SHP77 (cell line): ENCODE results near the gene MED17.
"Not testable (repeated sequence)": the region's sequence is repeated elsewhere in the genome, so short reads cannot be mapped to it uniquely, and the experiment has no call there.

Experiments
- DNase-seq, 2 experiments: peaks; one replicate each; lab custom pipeline; 2025; lab: John Stamatoyannopoulos, UW

MED17 gene

GRCh38 chr11:93757924-93758865 lies 25.9 kb upstream of the MED17 start:
- DNase-seq, result no peak

GRCh38 chr11:93759123-93759522 lies 25.0 kb upstream of the MED17 start:
- DNase-seq, result not testable (repeated sequence)

GRCh38 chr11:93761910-93762309 lies 22.2 kb upstream of the MED17 start:
- DNase-seq, result no peak

DNA sequence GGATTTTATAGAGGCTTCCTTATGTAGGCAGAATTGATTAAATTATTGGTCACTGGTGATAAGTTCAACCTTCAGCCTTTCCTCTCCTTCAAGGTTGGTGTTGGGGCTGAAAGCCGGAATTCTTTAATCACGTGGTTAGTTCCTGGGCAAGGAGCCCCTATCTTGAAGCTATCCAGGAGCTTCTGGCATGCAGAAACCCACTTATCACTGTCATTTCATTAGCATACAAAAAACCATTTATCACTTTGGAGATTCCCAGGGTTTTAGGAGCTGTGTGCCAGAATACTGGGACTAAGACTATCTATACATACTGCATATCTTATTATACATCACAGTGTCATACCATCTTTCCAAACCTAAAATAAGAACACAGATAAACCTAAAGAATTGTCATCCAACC lies 18.5 kb upstream of the MED17 start:
- DNase-seq, result no peak

DNA sequence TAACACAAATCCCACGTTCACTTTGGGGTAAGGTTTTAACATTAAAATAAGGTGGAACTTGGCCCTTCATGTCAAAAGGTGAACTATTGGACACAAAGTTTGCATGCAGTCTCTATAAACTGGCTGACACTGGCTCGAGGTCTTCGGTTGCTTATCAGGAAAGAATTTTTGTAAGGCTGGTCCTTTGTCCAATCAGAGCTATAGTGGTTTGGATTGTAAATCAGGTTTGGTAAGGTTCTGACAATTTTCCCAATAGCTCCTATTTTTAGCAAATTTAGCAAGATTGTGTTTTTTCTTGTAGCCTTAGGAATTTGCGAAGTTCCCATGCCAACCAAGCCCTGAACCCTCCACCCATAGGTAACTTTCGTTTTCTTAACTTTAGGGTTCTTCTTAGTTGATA lies 17.6 kb upstream of the MED17 start:
- DNase-seq, result no peak

DNA sequence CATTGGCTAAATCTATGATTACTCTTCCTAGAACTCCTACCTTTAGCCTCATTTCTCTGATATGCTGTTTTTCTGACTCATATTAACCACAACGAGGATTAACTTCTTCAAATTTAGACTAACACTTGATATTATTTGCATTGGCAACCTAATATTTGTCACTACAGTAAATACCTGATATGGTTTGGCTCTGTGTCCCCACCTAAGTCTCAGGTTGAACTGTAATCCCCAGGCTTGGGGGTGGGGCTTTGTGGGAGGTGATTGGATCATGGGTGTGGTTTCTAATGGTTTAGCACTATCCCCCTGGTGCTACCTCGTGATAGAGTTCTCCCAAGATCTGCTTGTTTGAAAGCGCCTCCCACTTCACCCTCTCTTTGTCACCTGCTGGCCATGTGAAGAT lies 17.1 kb upstream of the MED17 start:
- no peak for DNase-seq

- no peak for DNase-seq
Measured at GRCh38 chr11:93770160-93770559, 13.9 kb upstream of the MED17 start.

DNA sequence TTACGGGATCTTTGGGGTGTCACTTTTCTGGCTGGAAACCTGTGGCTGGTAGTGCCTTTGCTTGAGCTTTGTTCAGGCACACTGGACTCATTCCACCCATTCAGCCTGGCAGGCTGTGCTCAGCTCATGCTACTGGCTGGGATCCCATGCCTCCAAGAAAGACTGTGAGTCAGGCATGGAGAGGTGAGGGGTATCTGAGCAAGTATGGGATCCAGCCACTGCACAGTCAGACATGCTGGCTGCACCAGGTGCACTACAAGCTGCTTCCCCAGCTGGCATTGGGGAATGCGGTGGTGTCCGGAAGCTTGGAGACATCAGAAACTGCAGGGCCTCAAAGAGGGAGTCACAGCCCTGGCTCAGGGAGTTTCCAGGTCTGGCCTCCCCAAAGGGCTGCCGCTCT lies 12.0 kb upstream of the MED17 start:
- DNase-seq, result no peak

DNA sequence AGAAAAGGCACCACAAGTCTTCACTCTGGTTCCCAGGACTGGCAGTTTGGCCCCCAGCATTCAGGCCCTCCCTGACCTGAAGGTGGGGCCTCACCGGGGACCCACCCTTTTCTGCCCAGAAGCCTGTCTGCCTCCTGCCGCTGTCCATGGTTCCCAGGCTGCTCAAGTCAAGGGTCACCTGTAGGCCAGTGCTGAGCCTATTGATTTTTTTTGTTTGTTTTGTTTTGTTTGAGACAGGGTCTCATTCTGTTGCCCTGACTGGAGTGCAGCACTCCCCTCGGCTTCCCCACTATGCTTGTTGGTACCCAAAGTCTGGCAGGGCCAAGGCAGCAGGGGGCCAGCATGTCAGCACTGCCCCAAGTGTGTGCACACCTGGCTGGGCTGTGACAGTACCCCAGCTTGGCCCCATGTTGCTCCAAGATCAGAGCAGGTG lies 11.0 kb upstream of the MED17 start:
- no peak for DNase-seq

GRCh38 chr11:93773601-93774200 lies 10.4 kb upstream of the MED17 start:
- DNase-seq, result no peak

- not testable (repeated sequence) for DNase-seq
Measured at GRCh38 chr11:93774560-93774959, 9.5 kb upstream of the MED17 start.

GRCh38 chr11:93775289-93775688 lies 8.8 kb upstream of the MED17 start:
- DNase-seq, result no peak

GRCh38 chr11:93783362-93783761 lies 720 bp upstream of the MED17 start:
- DNase-seq, result no peak

- DNase-seq, result peak in 1 of 2 experiments; percentile 74
Measured at GRCh38 chr11:93783765-93784144, 327 bp upstream of the MED17 start.

DNA sequence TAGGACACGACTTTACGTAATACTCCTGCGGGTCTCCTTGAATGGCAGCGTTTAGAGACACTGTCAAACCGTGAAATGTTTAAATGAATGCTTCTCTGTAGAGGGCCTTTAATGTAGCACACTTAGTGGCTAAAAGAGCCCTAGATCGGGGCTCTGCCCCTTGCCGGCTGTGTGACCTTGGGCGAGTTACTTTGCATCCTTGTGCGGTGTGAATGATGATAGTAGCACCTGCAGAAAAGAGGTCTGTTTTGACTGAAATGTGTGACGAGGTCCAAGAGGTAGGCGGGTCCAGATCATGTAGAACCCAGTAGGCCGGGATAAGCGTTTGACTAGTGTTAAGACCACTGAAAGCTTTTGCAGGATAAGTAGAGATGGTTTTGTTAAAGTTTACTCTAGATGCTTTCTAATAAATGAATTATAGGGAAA lies 866 bp downstream of the MED17 start:
- no peak for DNase-seq

GRCh38 chr11:93791493-93791892 lies 7.4 kb downstream of the MED17 start:
- DNase-seq, result no peak

DNA sequence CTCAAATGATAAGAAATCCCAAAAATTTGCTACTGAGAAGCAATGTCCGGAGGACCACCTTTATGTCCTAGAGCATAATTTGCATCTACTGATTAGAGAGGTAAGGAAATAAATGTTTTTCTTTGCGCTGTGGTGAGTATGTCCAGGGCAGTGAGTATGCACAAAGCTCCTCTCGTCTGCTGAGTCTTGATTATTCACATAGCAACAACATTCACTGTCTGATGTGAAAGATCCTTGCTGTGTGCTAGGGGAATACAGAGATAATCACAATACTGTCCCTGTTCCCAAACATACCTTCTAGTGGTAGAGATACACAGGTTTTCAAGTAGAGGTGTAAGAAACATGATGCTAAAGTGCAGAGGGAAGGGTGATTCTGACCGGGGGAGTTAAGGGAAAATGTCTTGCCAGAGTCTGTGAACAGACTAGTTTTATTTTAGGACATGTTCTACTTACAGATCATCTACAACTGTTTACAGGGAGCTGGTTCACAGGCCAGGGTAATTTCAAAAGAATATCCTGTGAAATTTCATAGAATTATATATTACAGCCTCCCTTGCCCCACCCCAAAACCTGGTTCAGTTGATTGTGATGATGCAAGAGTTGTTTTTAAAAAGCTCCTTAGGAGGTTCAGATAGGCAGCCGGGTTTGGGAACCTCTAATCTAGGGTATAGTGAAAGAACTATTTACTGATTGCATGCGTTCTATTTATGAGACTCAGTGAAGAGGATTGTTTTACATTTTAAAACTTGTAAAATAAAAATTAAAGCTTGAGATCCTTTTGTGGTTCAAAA lies 12.6 kb downstream of the MED17 start:
- DNase-seq, result no peak

GRCh38 chr11:93801366-93801765 lies 17.3 kb downstream of the MED17 start:
- no peak for DNase-seq

DNA sequence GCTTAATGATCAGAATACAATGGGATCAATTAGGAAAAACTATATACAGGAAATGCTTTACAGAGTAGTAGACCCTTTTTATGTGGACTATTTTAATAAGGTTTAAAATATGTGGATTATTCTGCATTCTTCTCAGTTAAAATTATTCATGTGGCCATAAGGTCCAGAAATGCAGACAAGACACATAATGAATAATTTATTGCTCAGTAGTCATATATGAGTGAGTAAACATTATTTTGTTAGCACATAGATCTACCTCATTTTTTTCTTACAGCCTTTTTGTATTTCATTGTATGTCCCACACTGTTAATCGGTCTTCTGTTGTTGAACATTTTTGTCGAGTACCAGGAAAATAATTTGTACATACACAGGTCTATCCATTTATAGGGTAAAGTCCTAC lies 20.8 kb downstream of the MED17 start:
- no peak for DNase-seq

DNA sequence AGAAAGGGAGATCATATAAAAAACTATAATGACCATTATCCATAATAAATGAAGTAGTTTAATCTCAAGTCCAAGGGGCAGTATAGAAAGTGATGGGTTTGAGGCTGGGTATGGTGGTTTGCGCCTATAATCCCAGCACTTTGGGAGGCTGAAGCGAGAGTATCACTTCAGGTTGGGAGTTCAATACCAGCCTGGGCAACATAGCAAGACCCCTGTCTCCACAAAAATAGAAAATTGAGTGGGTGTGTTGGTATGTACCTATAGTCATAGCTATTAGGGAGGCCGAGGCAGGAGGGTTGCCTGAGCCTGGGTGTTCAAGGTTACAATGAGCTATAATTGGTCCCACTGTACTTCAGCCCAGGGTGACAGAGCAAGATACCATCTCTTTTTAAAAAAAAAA lies 23.9 kb downstream of the MED17 start:
- no peak for DNase-seq

GRCh38 chr11:93813974-93814373 lies 29.9 kb downstream of the MED17 start:
- DNase-seq, result no peak

- DNase-seq, result no peak
Measured at GRCh38 chr11:93814966-93815633, 31.0 kb downstream of the MED17 start.
